ACC112 (cell line): ENCODE measurements around the gene ADRB1.

Experiments used
- H2AFZ ChIP-seq: fragments of 200-600 bp; sonication (generic); one replicate; pipeline ENCODE4 v1.6.0; 2017; ENCODE audit warnings: antibody characterized with exemption, low read length; ENCODE audit not compliant: unreplicated experiment
- H3K27ac ChIP-seq: fragments of 200-600 bp; sonication (generic); 2 replicates; pipeline ENCODE4 v1.5.1; 2014; ENCODE audit warnings: low read depth, mild to moderate bottlenecking, antibody characterized with exemption, low read length, moderate library complexity
- H3K27me3 ChIP-seq: fragments of 200-600 bp; sonication (generic); 2 replicates; pipeline ENCODE4 v1.6.1; 2014; ENCODE audit warnings: mild to moderate bottlenecking, antibody characterized with exemption, low read length, moderate library complexity, mixed read lengths; ENCODE audit not compliant: insufficient read depth
- H3K36me3 ChIP-seq: fragments of 200-600 bp; sonication (generic); 2 replicates; pipeline ENCODE4 v1.6.1; 2016; ENCODE audit warnings: mild to moderate bottlenecking, antibody characterized with exemption, low read length, moderate library complexity, mixed read lengths; ENCODE audit not compliant: insufficient read depth
- H3K4me1 ChIP-seq: fragments of 200-600 bp; sonication (generic); one replicate; pipeline ENCODE4 v1.6.1; 2016; ENCODE audit warnings: low read length, mixed read lengths; ENCODE audit not compliant: insufficient read depth, unreplicated experiment, control insufficient read depth
- H3K4me3 ChIP-seq: fragments of 200-600 bp; sonication (generic); 2 replicates; pipeline ENCODE4 v1.5.1; 2014; ENCODE audit warnings: mild to moderate bottlenecking, low read depth, low read length
- H3K79me2 ChIP-seq: fragments of 200-600 bp; sonication (generic); one replicate; pipeline ENCODE4 v1.6.0; 2016; ENCODE audit warnings: low read length; ENCODE audit not compliant: control insufficient read depth, unreplicated experiment, insufficient read depth

ADRB1 gene

DNA sequence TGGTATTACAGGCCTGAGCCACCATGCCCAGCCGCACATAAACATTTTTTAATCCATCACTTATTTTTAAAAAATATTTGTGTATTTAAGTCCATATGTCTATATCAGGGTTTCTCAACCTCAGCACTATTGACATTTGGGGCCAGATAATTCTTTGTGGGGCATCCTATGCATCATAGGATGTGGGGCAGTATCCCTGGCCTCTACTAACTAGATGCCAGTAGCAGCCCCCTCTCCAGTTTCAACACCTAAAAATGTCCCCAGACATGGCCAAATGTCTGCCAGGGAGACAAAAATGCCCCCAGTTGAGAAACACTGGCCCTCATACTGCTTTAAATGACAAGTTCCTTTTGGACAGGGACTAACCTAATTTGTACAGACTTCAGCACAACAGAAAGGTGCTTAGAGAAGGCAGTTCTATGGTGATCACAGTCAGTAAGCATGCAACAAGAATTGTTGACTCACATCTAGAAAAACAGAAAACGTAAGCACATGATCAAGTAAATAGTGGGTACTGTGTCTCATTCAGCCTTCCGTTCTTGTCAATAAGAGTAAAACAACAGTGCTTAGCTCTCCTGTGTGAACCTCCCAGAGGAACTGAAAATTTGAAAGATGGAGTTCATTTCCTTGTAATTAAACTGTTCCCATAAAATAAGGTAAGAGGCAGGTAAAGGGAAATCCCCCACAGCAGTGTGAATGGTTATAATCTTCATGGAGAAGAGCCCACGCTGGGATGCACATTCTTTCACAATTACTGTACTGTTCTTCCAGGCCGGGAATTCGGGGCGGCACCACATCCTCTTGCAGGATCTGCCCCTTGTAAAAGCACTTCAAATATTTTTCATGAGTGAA is 17.3 kb upstream of the ADRB1 start:
- Histone ChIP-seq H3K27me3 (peaks cover 14% of the 10 kb centered on the region; the same call in 1 of the 2 replicates), H3K79me2 (no peaks in the 10 kb centered on the region), H3K4me1 (peaks cover 29% of the 10 kb centered on the region), H3K4me3 (peak overlapping the region; percentile 16), H3K36me3 (no peaks in the 10 kb centered on the region), H2AFZ (peak overlapping the region; percentile 54), H3K27ac (peak overlapping the region; percentile 86)

DNA sequence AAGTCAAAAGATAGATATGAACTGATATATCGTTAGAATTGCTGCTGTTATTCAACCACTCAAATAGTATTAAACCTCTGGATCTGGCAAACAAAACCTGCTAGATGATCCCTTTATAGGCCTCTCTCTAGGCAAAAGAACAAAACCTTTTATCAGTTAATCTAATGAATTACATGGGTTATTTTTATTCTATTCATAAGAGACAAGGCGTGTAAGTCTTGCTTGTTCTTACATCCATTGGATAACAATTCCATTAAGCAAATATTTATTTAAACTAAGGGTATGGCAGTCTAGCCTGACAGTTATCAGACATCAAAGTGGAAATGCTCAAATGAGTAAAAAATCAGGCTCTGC is 16.6 kb upstream of the ADRB1 start:
- peaks cover 8% of the 10 kb centered on the region; the same call in 1 of the 2 replicates for H3K27me3 ChIP-seq
- peak overlapping the region; percentile 86 for H3K27ac ChIP-seq
- no peaks in the 10 kb centered on the region for H3K79me2 ChIP-seq
- no peaks in the 10 kb centered on the region for H3K36me3 ChIP-seq
- H2AFZ ChIP-seq, result peak overlapping the region; percentile 20
- peak overlapping the region; percentile 16 for H3K4me3 ChIP-seq
- H3K4me1 ChIP-seq, result peaks cover 29% of the 10 kb centered on the region

DNA sequence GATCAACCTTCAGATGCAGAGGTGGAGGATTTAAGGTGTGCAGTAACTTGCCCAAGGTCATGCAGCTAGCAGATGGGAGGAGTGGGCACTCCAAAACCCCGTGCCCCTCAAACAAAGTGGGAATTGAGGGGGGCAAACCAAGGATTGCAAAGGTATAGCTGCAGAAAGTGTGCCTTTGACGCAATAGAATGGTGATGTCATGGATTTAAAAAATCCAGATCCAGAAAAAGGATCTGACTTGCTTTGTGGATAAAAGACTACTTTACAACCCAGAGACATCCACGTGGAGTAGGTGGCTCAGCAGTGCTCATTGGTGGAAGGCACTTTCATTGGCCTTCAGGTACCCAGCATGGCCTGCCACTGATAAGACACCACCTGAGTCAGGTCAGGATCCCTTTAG is 15.7 kb upstream of the ADRB1 start:
- H3K4me3 ChIP-seq, result no peak overlapping the region
- no peaks in the 10 kb centered on the region for H3K36me3 ChIP-seq
- H3K27ac ChIP-seq, result no peak overlapping the region
- no peaks in the 10 kb centered on the region for H3K79me2 ChIP-seq
- H3K27me3 ChIP-seq, result peaks cover 9% of the 10 kb centered on the region; the same call in 1 of the 2 replicates
- no peak overlapping the region for H2AFZ ChIP-seq
- peaks cover 29% of the 10 kb centered on the region for H3K4me1 ChIP-seq

DNA sequence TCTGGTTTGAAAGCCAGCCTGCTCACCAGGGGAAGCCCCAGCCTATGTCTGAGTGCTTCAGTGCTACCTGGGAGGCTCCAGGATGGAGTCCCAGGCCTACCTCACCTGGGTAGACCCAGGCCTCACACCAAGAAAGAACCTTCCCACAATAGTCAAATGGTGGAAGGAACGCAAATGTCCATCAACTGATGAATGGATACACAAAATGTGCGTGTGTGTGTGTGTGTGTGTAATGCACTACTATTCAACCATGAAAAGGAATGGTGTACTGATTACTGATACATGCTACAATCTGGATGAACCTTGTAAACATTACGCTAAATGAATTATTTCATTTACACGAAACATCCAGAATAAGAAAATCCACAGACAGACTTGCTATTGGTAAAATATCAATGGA is 15.2 kb upstream of the ADRB1 start:
- no peak overlapping the region for H2AFZ ChIP-seq
- no peak overlapping the region for H3K27ac ChIP-seq
- no peaks in the 10 kb centered on the region for H3K79me2 ChIP-seq
- no peak overlapping the region for H3K4me3 ChIP-seq
- peaks cover 29% of the 10 kb centered on the region for H3K4me1 ChIP-seq
- H3K27me3 ChIP-seq, result peaks cover 13% of the 10 kb centered on the region; the same call in 1 of the 2 replicates
- H3K36me3 ChIP-seq, result no peaks in the 10 kb centered on the region

DNA sequence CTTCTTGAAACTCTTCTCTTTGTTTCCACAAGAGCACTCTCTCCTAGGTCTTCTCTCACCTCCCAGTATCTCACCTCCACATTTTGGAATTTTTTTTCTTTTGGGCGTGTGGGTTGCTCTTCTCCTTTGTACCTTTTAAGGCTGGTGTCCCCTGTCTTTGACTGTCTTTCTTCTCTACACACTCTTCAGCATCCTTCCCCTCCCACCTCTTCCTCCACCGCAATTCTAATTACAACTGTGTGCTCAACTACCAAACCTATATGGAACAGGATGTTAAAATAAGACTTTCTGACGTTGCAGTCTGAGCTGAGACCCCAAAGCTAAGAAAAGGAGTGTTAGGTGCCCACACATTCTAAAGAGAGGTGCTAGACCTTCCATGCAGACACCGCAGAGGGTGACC is 14.0 kb upstream of the ADRB1 start:
- peaks cover 28% of the 10 kb centered on the region for H3K4me1 ChIP-seq
- peaks cover 18% of the 10 kb centered on the region; the same call in 1 of the 2 replicates for H3K27me3 ChIP-seq
- no peaks in the 10 kb centered on the region for H3K36me3 ChIP-seq
- no peak overlapping the region for H2AFZ ChIP-seq
- no peaks in the 10 kb centered on the region for H3K79me2 ChIP-seq
- H3K27ac ChIP-seq, result no peak overlapping the region
- no peak overlapping the region for H3K4me3 ChIP-seq

DNA sequence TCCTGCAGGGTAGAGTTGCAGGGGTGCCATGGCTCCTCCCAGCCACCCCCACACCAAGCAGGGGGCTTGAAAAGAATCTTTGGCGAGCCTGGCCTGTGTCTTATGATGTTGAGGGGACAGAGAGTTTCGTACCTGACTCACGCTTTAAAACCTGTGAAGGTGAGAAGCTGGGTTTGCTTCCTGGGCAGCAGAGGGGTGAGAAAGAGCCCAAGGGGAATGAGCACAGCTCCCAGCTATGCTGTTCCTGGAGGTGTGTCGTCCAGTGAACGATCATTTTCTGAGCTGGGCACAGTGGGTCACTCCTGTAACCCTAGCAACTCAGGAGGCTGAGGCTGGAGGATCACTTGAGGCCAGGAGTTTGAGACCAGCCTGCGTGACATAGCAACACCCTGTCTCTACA is 13.5 kb upstream of the ADRB1 start:
- H2AFZ ChIP-seq, result no peak overlapping the region
- H3K79me2 ChIP-seq, result no peaks in the 10 kb centered on the region
- H3K27ac ChIP-seq, result no peak overlapping the region
- H3K27me3 ChIP-seq, result peaks cover 18% of the 10 kb centered on the region; the same call in 1 of the 2 replicates
- H3K36me3 ChIP-seq, result no peaks in the 10 kb centered on the region
- H3K4me3 ChIP-seq, result no peak overlapping the region
- H3K4me1 ChIP-seq, result peaks cover 23% of the 10 kb centered on the region

DNA sequence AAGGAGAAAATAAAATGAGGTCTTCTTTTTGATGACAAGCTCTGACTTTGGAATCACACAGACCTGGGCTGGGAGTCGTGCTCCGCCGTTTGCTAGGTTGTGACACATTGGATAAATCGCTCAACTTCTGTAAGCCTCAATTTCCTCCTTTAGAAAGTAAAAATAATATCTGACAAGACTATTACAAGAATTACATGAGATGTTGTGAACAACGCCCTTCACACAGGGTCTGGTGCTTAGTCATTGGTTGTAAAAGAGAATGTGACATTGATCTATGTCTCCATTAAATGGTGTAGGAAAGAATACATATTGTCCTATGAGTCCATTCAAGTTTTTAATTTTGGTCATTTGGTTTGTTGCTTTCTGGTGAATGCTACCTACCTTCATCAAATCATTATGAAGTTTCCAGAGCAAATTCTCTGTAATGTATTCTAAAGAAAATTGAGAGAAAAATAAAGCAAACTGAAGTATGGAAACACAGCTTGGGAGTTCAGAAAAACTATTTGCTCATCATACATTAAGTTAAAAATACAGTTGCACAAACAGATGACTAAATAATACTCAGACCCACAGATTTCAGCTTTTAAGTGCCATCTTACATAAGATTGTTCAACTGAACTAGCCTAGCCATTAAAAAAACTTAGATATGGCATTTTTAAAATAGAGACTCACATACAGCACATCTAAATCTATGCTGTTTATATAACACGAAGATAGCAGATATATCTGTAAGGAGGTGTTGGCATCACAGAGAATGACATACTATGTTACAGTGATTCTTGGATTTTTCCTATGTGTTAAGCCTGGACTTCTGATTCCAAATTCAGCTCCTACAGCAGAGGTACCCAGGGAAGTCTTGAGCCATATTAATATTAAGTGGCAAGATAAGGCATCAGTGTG is 12.3 kb upstream of the ADRB1 start:
- Histone ChIP-seq H3K4me1 (peaks cover 11% of the 10 kb centered on the region), H3K4me3 (no peak overlapping the region), H2AFZ (no peak overlapping the region), H3K36me3 (no peaks in the 10 kb centered on the region), H3K27me3 (peaks cover 18% of the 10 kb centered on the region; the same call in 1 of the 2 replicates), H3K27ac (no peak overlapping the region), H3K79me2 (no peaks in the 10 kb centered on the region)

DNA sequence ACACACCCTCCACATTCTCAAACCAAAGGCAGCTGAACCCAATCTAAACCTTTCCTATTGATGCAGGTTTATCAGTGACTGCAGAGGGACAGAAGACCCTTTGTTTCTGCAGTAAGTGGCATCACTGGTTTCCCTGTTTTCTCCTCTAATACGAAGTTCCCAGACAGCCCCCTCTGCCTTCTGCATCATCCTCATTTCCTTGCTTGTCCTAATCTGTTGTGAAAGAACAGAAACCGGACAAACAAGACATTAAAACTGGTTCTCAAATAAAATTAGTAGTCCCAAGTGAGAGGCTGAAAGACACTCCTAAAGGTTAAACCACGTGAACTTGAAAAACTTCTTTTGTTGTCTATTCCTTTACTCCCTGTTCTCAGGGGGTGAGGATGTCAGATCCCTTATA is 10.1 kb upstream of the ADRB1 start:
- Histone ChIP-seq H3K27ac (no peak overlapping the region), H2AFZ (no peak overlapping the region), H3K79me2 (no peaks in the 10 kb centered on the region), H3K36me3 (no peaks in the 10 kb centered on the region), H3K27me3 (peaks cover 29% of the 10 kb centered on the region; the same call in 1 of the 2 replicates), H3K4me3 (no peak overlapping the region), H3K4me1 (no peaks in the 10 kb centered on the region)

DNA sequence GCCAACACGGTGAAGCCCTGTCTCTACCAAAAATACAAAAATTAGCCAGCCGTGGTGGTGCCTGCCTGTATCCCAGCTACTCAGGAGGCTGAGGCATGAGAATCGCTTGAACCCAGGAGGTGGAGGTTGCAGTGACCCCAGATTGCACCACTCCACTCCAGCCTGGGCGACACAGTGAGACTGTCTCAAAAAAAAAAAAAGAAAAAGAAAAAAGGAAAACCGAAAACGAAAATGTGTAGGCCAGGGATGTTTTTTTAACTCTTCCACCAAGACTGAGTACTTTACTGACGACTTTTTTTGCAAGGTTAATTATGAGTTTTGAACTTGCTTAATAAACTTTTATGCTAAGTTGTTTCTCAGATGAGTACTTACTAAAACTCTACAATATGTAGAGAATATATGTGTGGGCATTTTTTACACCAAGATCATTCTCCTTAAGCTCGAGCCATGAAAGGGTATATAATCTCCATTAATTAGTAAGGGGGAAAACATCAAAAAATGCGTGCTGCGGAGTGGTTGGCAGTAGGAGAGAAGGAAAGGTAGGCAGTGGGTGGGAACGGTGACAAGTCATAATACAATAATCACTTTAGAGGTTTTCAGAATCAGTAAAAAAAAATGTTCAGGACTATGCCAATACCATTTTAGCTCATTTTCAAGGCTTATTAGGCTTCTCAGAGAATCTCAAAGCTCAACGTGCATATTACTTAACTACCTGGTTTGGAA is 8.6 kb upstream of the ADRB1 start:
- H3K79me2 ChIP-seq, result no peaks in the 10 kb centered on the region
- no peak overlapping the region for H3K4me3 ChIP-seq
- no peaks in the 10 kb centered on the region for H3K36me3 ChIP-seq
- H2AFZ ChIP-seq, result no peak overlapping the region
- H3K4me1 ChIP-seq, result no peaks in the 10 kb centered on the region
- peaks cover 38% of the 10 kb centered on the region for H3K27me3 ChIP-seq
- H3K27ac ChIP-seq, result no peak overlapping the region

DNA sequence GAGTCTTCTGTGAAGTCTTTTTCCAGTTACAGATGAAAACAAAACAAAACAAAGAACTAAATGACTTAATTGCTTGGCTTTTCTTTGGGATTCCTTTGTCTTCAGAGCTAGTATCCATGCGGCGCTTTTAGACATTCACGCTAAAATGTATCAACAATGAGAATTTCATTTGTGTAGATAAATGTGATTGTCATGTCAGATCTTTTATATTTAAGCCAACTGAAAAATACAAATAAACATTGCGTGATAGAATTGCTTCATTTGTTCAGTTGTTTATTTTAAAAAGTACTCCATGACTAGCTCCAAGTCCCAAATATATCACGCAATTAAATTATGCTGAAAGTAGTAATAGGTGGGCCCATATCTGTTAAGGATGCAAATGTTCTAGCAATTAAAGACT is 7.9 kb upstream of the ADRB1 start:
- Histone ChIP-seq H3K79me2 (no peaks in the 10 kb centered on the region), H3K36me3 (no peaks in the 10 kb centered on the region), H3K27me3 (peaks cover 45% of the 10 kb centered on the region), H3K4me1 (no peaks in the 10 kb centered on the region), H2AFZ (no peak overlapping the region), H3K4me3 (no peak overlapping the region), H3K27ac (no peak overlapping the region)
